ENCODE data around the gene ACVR2A. TPM values are rescaled to one million over a fixed set of nuclear protein-coding genes. Genes with fewer than 3 reads are reported as not detected.

Gene ACVR2A
- total RNA-seq, 1 experiment from 2014 or later: 8.2 TPM

DNA sequence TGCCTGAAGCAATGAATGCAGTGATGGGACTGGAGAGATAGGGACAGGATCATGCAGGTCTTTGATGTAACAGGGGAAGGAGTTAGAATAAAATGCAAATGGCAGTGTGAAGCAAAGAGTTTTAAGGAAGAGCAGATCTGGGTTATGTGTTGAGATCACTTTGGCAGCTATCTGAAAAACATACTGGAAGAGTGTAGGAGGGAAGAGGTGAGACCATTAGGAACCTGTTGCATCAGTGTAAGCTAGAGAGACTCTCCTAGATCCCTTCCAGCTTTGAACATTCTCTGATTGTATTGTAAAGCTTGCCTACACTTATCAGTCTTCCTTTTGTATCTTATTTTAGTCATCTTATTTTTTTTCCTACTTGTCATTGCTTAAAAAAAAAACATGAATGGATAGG, 10.5 kb downstream of the ACVR2A start:
- BruUV-seq (replicated peaks): no TSS peak
- ATAC-seq (no peak), DNase-seq (ENCODE audit: low read depth, low spot score) (no peak)
- CTCF ChIA-PET: no interaction called here
- Histone ChIP-seq H3K36me3 (ENCODE audit: control insufficient read depth, insufficient read depth, low read length) (no peaks in the 10 kb centered on the region), H3K4me3 (ENCODE audit: low read depth in 2 of 2, low read length in 2 of 2) (no peak overlapping the region), H3K27me3 (ENCODE audit: control insufficient read depth, insufficient read depth, low read length) (no peaks in the 10 kb centered on the region), H3K4me1 (ENCODE audit: control insufficient read depth, insufficient read depth, low read length) (no peaks in the 10 kb centered on the region), H3K27ac (ENCODE audit: low read length) (no peak overlapping the region), H3K9me3 (ENCODE audit: control insufficient read depth, insufficient read depth, low read depth, low read length) (no peaks in the 10 kb centered on the region)
- no peak for TF ChIP-seq TCF7L2 (IDR thresholded peaks at IDR 0.05; ENCODE audit: low read depth, low read length)
- no peak for TF ChIP-seq POLR2AphosphoS5 (IDR thresholded peaks at IDR 0.05; ENCODE audit: low read depth, low read length)
- TF ChIP-seq, protein P1, sequence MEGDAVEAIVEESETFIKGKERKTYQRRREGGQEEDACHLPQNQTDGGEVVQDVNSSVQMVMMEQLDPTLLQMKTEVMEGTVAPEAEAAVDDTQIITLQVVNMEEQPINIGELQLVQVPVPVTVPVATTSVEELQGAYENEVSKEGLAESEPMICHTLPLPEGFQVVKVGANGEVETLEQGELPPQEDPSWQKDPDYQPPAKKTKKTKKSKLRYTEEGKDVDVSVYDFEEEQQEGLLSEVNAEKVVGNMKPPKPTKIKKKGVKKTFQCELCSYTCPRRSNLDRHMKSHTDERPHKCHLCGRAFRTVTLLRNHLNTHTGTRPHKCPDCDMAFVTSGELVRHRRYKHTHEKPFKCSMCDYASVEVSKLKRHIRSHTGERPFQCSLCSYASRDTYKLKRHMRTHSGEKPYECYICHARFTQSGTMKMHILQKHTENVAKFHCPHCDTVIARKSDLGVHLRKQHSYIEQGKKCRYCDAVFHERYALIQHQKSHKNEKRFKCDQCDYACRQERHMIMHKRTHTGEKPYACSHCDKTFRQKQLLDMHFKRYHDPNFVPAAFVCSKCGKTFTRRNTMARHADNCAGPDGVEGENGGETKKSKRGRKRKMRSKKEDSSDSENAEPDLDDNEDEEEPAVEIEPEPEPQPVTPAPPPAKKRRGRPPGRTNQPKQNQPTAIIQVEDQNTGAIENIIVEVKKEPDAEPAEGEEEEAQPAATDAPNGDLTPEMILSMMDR (IDR thresholded peaks at IDR 0.05): no peak
- TF ChIP-seq, protein P2, sequence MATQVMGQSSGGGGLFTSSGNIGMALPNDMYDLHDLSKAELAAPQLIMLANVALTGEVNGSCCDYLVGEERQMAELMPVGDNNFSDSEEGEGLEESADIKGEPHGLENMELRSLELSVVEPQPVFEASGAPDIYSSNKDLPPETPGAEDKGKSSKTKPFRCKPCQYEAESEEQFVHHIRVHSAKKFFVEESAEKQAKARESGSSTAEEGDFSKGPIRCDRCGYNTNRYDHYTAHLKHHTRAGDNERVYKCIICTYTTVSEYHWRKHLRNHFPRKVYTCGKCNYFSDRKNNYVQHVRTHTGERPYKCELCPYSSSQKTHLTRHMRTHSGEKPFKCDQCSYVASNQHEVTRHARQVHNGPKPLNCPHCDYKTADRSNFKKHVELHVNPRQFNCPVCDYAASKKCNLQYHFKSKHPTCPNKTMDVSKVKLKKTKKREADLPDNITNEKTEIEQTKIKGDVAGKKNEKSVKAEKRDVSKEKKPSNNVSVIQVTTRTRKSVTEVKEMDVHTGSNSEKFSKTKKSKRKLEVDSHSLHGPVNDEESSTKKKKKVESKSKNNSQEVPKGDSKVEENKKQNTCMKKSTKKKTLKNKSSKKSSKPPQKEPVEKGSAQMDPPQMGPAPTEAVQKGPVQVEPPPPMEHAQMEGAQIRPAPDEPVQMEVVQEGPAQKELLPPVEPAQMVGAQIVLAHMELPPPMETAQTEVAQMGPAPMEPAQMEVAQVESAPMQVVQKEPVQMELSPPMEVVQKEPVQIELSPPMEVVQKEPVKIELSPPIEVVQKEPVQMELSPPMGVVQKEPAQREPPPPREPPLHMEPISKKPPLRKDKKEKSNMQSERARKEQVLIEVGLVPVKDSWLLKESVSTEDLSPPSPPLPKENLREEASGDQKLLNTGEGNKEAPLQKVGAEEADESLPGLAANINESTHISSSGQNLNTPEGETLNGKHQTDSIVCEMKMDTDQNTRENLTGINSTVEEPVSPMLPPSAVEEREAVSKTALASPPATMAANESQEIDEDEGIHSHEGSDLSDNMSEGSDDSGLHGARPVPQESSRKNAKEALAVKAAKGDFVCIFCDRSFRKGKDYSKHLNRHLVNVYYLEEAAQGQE (IDR thresholded peaks at IDR 0.05; ENCODE audit: insufficient read depth in 1 of 2, low read depth in 2 of 2, low read length in 1 of 2): no peak
- TF ChIP-seq SIN3A (IDR thresholded peaks at IDR 0.05; ENCODE audit: borderline replicate concordance, insufficient read depth, low read depth, low read length): no peak
- in situ Hi-C loops (cut with HindIII; ENCODE audit: low pct_unique_long_range_greater_than_20kb, low sequenced_read_pairs) (no loop called here), intact Hi-C loops (cut with micrococcal nuclease; ENCODE audit: unreplicated experiment) (no loop called here)
- POLR2A ChIA-PET: no interaction called here

GRCh38 chr2:147855977-147856376, 11.1 kb downstream of the ACVR2A start:
- no peaks in the 10 kb centered on the region for H3K4me1 ChIP-seq (ENCODE audit: control insufficient read depth, insufficient read depth, low read length)
- DNase-seq (ENCODE audit: low read depth, low spot score) (no peak), ATAC-seq (no peak)
- ChIA-PET POLR2A (no interaction called here), CTCF (no interaction called here)
- no peak overlapping the region for H3K27ac ChIP-seq (ENCODE audit: low read length)
- intact Hi-C loops (cut with micrococcal nuclease; ENCODE audit: unreplicated experiment) (no loop called here), in situ Hi-C loops (cut with HindIII; ENCODE audit: low pct_unique_long_range_greater_than_20kb, low sequenced_read_pairs) (no loop called here)
- no peaks in the 10 kb centered on the region for H3K36me3 ChIP-seq (ENCODE audit: control insufficient read depth, insufficient read depth, low read length)
- H3K4me3 ChIP-seq (ENCODE audit: low read depth in 2 of 2, low read length in 2 of 2): no peak overlapping the region
- TF ChIP-seq, protein P2 (IDR thresholded peaks at IDR 0.05; ENCODE audit: insufficient read depth in 1 of 2, low read depth in 2 of 2, low read length in 1 of 2): no peak
- TF ChIP-seq POLR2AphosphoS5 (IDR thresholded peaks at IDR 0.05; ENCODE audit: low read depth, low read length) (no peak), SIN3A (IDR thresholded peaks at IDR 0.05; ENCODE audit: borderline replicate concordance, insufficient read depth, low read depth, low read length) (no peak), TCF7L2 (IDR thresholded peaks at IDR 0.05; ENCODE audit: low read depth, low read length) (no peak)
- TF ChIP-seq, protein P1 (IDR thresholded peaks at IDR 0.05): no peak
- no peaks in the 10 kb centered on the region for H3K27me3 ChIP-seq (ENCODE audit: control insufficient read depth, insufficient read depth, low read length)
- no peaks in the 10 kb centered on the region for H3K9me3 ChIP-seq (ENCODE audit: control insufficient read depth, insufficient read depth, low read depth, low read length)
- BruUV-seq (replicated peaks): no TSS peak
